ENCODE measurements around the gene ELMOD1. TPM values are rescaled to one million over a fixed set of nuclear protein-coding genes. Genes with fewer than 3 reads are reported as not detected.

ELMOD1 gene
- total and polyA plus RNA-seq, 2 donors (not counting 3 experiments of a cell fraction or from before 2014, with no cell fraction given): 1.6 to 2.4 TPM

GRCh38 chr11:107676336-107677057 lies 85.5 kb downstream of the ELMOD1 start:
- dilution Hi-C loops (cut with MboI; ENCODE audit: extremely low pct_ligation_motif_present, low sequenced_read_pairs) (no loop called here), intact Hi-C loops (cut with micrococcal nuclease) (no loop called here)
- no peaks in the 10 kb centered on the region for H3K9me1 ChIP-seq (replicated peaks; ENCODE audit: control insufficient read depth, extremely low read depth, insufficient read depth, low read length)
- no peaks in the 10 kb centered on the region for H3K9me3 ChIP-seq (replicated peaks; ENCODE audit: control insufficient read depth, insufficient read depth, low read length)
- H3K9ac ChIP-seq (replicated peaks; ENCODE audit: extremely low read depth, insufficient read depth, low read length): no peak overlapping the region
- no peaks in the 10 kb centered on the region for H3K4me1 ChIP-seq (ENCODE audit: control insufficient read depth, extremely low read depth, insufficient read depth, low read length)
- POLR2A ChIA-PET: no interaction called here
- H3K27ac ChIP-seq (ENCODE audit: insufficient read depth, low read depth, low read length): no peak overlapping the region
- peaks cover 2% of the 10 kb centered on the region in 2 experiments for H3K27me3 ChIP-seq (ENCODE audit: control insufficient read depth in 2 of 2, insufficient read depth in 2 of 2, low read length in 2 of 2)
- no peaks in the 10 kb centered on the region for H3K79me2 ChIP-seq (ENCODE audit: control insufficient read depth, insufficient read depth, low read length)
- no peaks in the 10 kb centered on the region for H3K36me3 ChIP-seq (ENCODE audit: control insufficient read depth in 2 of 2, extremely low read depth in 1 of 2, insufficient read depth in 2 of 2, low read length in 2 of 2)
- no TSS peak for BruUV-seq (replicated peaks)
- H2AFZ ChIP-seq (ENCODE audit: low read depth, low read length): no peak overlapping the region
- TF ChIP-seq FOS (IDR thresholded peaks at IDR 0.05; ENCODE audit: borderline replicate concordance, insufficient read depth, low read length): no peak
- no peak for TF ChIP-seq POLR2AphosphoS5 (IDR thresholded peaks at IDR 0.05; ENCODE audit: insufficient read depth, low read depth, low read length)
- no peak overlapping the region for H3K4me3 ChIP-seq (replicated peaks in 1 of 3; ENCODE audit: insufficient read depth in 1 of 3, low read depth in 1 of 3, low read length in 3 of 3)
- H3K4me2 ChIP-seq (ENCODE audit: insufficient read depth, low read length): no peak overlapping the region
- H4K20me1 ChIP-seq (replicated peaks; ENCODE audit: control insufficient read depth, extremely low read depth, insufficient read depth, low read length): no peaks in the 10 kb centered on the region
- CTCF ChIA-PET: interaction anchor here (1.0 to 3.7 kb wide), 3 partner anchors 12 to 127 kb away, joined by 3 to 20 read pairs (median 4); no protein-coding TSS in a partner anchor
- FAIRE-seq: no peak
- DNase-seq (ENCODE audit: low read depth, low spot score): no peak

GRCh38 chr11:107677924-107678631 lies 87.1 kb downstream of the ELMOD1 start:
- no peak overlapping the region for H3K27ac ChIP-seq (ENCODE audit: insufficient read depth, low read depth, low read length)
- intact Hi-C loops (cut with micrococcal nuclease) (no loop called here), dilution Hi-C loops (cut with MboI; ENCODE audit: extremely low pct_ligation_motif_present, low sequenced_read_pairs) (no loop called here)
- no peaks in the 10 kb centered on the region for H3K9me3 ChIP-seq (replicated peaks; ENCODE audit: control insufficient read depth, insufficient read depth, low read length)
- H3K9me1 ChIP-seq (replicated peaks; ENCODE audit: control insufficient read depth, extremely low read depth, insufficient read depth, low read length): no peaks in the 10 kb centered on the region
- no peak overlapping the region for H3K9ac ChIP-seq (replicated peaks; ENCODE audit: extremely low read depth, insufficient read depth, low read length)
- H2AFZ ChIP-seq (ENCODE audit: low read depth, low read length): no peak overlapping the region
- DNase-seq (ENCODE audit: low read depth, low spot score) (no peak), FAIRE-seq (no peak)
- ChIA-PET POLR2A (no interaction called here), CTCF (interaction anchor here (3.7 kb wide), 1 partner anchor 11 kb away, joined by 20 read pairs; no protein-coding TSS in a partner anchor)
- H3K4me3 ChIP-seq (replicated peaks in 1 of 3; ENCODE audit: insufficient read depth in 1 of 3, low read depth in 1 of 3, low read length in 3 of 3): no peak overlapping the region
- H3K4me1 ChIP-seq (ENCODE audit: control insufficient read depth, extremely low read depth, insufficient read depth, low read length): no peaks in the 10 kb centered on the region
- TF ChIP-seq CTCF (IDR thresholded peaks at IDR 0.05; ENCODE audit: extremely low read depth in 1 of 2, insufficient read depth in 1 of 2, low read depth in 1 of 2, low read length in 2 of 2) (no peak), JUN (IDR thresholded peaks at IDR 0.05; ENCODE audit: borderline replicate concordance, insufficient read depth, insufficient read length, low read depth) (no peak), MAX (IDR thresholded peaks at IDR 0.05; ENCODE audit: insufficient read depth, insufficient read length) (no peak)
- peaks cover 2% of the 10 kb centered on the region in 2 experiments for H3K27me3 ChIP-seq (ENCODE audit: control insufficient read depth in 2 of 2, insufficient read depth in 2 of 2, low read length in 2 of 2)
- no peak overlapping the region for H3K4me2 ChIP-seq (ENCODE audit: insufficient read depth, low read length)
- no peaks in the 10 kb centered on the region for H3K79me2 ChIP-seq (ENCODE audit: control insufficient read depth, insufficient read depth, low read length)
- no TSS peak for BruUV-seq (replicated peaks)
- H3K36me3 ChIP-seq (ENCODE audit: control insufficient read depth in 2 of 2, extremely low read depth in 1 of 2, insufficient read depth in 2 of 2, low read length in 2 of 2): no peaks in the 10 kb centered on the region
- H4K20me1 ChIP-seq (replicated peaks; ENCODE audit: control insufficient read depth, extremely low read depth, insufficient read depth, low read length): no peaks in the 10 kb centered on the region

All from endothelial cell of umbilical vein (primary cell).